ENCODE results near the gene FBRSL1. TPM values are rescaled to one million over a fixed set of nuclear protein-coding genes. Genes with fewer than 3 reads are reported as not detected.

The FBRSL1 gene
- total and polyA plus RNA-seq, 2 of the 8 experiments (the other 6 are each of a cell fraction or from before 2014, with no cell fraction given): 18.4 to 109 TPM

DNA sequence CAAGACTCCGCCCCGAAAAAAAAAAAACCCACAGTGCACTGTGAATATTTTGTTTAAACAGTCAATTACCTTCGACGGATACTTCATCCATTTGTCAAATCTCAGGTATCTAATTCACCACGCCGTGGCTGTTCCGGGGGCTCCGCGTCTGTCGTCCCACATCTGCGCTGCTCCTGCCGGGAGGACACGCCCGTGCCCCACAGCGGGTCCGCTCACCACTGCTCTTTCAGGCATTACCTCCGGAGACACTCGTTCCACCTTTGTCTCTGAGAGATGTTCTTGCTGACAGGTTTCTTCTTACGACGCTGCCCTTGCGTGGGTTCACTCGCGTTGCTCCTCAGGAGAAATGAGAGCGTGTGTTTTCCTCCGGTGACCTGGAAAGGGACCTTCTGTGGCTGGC lies 46.9 kb upstream of the FBRSL1 start:
- ChIA-PET CTCF (ENCODE audit: partially characterized antibody) (no interaction called here), POLR2A (ENCODE audit: partially characterized antibody) (no interaction called here)
- WGBS, 2 experiments (ENCODE audit: extremely low coverage in 1 of 2, insufficient coverage in 1 of 2, insufficient read length in 1 of 2, insufficient replicate concordance in 2 of 2, low coverage in 1 of 2, low lambda C conversion rate in 2 of 2, missing lambda C conversion rate in 1 of 2): 95% methylated on average over 25 of the region's 25 CpGs; no CpG with 5 or more reads in 1 of the 2 experiments
- TF ChIP-seq, protein P1, sequence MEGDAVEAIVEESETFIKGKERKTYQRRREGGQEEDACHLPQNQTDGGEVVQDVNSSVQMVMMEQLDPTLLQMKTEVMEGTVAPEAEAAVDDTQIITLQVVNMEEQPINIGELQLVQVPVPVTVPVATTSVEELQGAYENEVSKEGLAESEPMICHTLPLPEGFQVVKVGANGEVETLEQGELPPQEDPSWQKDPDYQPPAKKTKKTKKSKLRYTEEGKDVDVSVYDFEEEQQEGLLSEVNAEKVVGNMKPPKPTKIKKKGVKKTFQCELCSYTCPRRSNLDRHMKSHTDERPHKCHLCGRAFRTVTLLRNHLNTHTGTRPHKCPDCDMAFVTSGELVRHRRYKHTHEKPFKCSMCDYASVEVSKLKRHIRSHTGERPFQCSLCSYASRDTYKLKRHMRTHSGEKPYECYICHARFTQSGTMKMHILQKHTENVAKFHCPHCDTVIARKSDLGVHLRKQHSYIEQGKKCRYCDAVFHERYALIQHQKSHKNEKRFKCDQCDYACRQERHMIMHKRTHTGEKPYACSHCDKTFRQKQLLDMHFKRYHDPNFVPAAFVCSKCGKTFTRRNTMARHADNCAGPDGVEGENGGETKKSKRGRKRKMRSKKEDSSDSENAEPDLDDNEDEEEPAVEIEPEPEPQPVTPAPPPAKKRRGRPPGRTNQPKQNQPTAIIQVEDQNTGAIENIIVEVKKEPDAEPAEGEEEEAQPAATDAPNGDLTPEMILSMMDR (IDR thresholded peaks at IDR 0.05; ENCODE audit: control extremely low read depth in 1 of 3, insufficient read depth in 1 of 3, low read depth in 1 of 3, low read length in 3 of 3): no peak
- TF ChIP-seq KDM4A (IDR thresholded peaks at IDR 0.05; ENCODE audit: low read depth, low read length, severe bottlenecking) (no peak), CREB1 (IDR thresholded peaks at IDR 0.05) (no peak)

More for the DNA sequence above, 46.9 kb upstream of the FBRSL1 start:
- no peak overlapping the region for H3K14ac ChIP-seq (ENCODE audit: insufficient read length)
- H3K9ac ChIP-seq (replicated peaks in 1 of 4; ENCODE audit: extremely low read depth in 1 of 4, low read depth in 3 of 4, low read length in 3 of 4): no peak overlapping the region
- no peak overlapping the region for H2BK120ac ChIP-seq (replicated peaks; ENCODE audit: low read depth, low read length)
- H2BK15ac ChIP-seq (ENCODE audit: low read length): no peak overlapping the region
- H4K5ac ChIP-seq (ENCODE audit: insufficient read length, low read depth, low read length): no peak overlapping the region
- H3K23ac ChIP-seq (ENCODE audit: insufficient read length): no peak overlapping the region
- no peaks in the 10 kb centered on the region for H3K36me3 ChIP-seq (ENCODE audit: control insufficient read depth in 2 of 4, insufficient read depth in 4 of 4, low read length in 3 of 4)
- H3K23me2 ChIP-seq (ENCODE audit: low read depth, low read length): no peaks in the 10 kb centered on the region; the same call in 1 of the 2 replicates
- no peak overlapping the region for H2BK12ac ChIP-seq (ENCODE audit: low read depth, low read length)
- peaks cover 6 to 34% of the 10 kb centered on the region in 2 experiments; a peak in 3 of 4 replicates for H3K9me3 ChIP-seq (ENCODE audit: insufficient read depth in 2 of 2, low read depth in 1 of 2, low read length in 1 of 2)
- no peak overlapping the region for H3K4me3 ChIP-seq (ENCODE audit: extremely low read depth in 1 of 4, insufficient read depth in 2 of 4, low read depth in 3 of 4, low read length in 4 of 4)
- no peak overlapping the region for H2AFZ ChIP-seq (ENCODE audit: low read length)
- peaks cover 3 to 63% (median 40%) of the 10 kb centered on the region in 4 experiments for H3K27me3 ChIP-seq (replicated peaks in 1 of 4; ENCODE audit: control insufficient read depth in 3 of 4, extremely low read depth in 1 of 4, insufficient read depth in 3 of 4, low read length in 3 of 4)
- no peak overlapping the region for H3K4ac ChIP-seq (replicated peaks; ENCODE audit: insufficient read length, low read depth, low read length)
- H3K79me1 ChIP-seq (ENCODE audit: low read depth, low read length): no peaks in the 10 kb centered on the region; the same call in 1 of the 2 replicates
- no peak overlapping the region for H2BK5ac ChIP-seq (ENCODE audit: low read depth, low read length)
- no peak overlapping the region for H3K27ac ChIP-seq (ENCODE audit: low read depth, low read length)
- H3K4me1 ChIP-seq (replicated peaks in 1 of 4; ENCODE audit: control insufficient read depth in 3 of 4, insufficient read depth in 4 of 4, low read length in 3 of 4): peaks cover 0 to 9% (median 5%) of the 10 kb centered on the region in 4 experiments; a peak in 5 of 7 replicates
- FAIRE-seq: no peak
- no peaks in the 10 kb centered on the region for H4K20me1 ChIP-seq (replicated peaks in 1 of 2; ENCODE audit: control insufficient read depth in 1 of 2, insufficient read depth in 2 of 2, low read length in 2 of 2)
- no peak overlapping the region for H2AK5ac ChIP-seq (ENCODE audit: low read depth, low read length)
- H3K79me2 ChIP-seq (ENCODE audit: control insufficient read depth in 1 of 2, insufficient read depth in 2 of 2, low read length in 2 of 2): no peaks in the 10 kb centered on the region
- H3K18ac ChIP-seq (ENCODE audit: extremely low read depth, low read length): no peak overlapping the region
- H3K4me2 ChIP-seq (ENCODE audit: insufficient read depth in 1 of 2, low read depth in 2 of 2, low read length in 2 of 2): no peak overlapping the region
- no peak overlapping the region for H2BK20ac ChIP-seq (ENCODE audit: low read length)
- no peak for DNase-seq (ENCODE audit: low read depth in 1 of 2, low spot score in 2 of 2)
- no peak overlapping the region for H4K91ac ChIP-seq (replicated peaks; ENCODE audit: insufficient read length, low read length)
- no peak overlapping the region for H3K56ac ChIP-seq (replicated peaks; ENCODE audit: insufficient read length, low read depth, low read length)
- H4K8ac ChIP-seq (ENCODE audit: extremely low read depth, insufficient read depth, low read length): no peak overlapping the region
